GM12874 (cell line): ENCODE data around the gene LOXHD1.

Experiments used
- CTCF ChIP-seq: IDR thresholded peaks from 2 replicates; pipeline ENCODE4 v1.5.1; 2011; ENCODE audit warnings: low read depth, mild to moderate bottlenecking, control low read depth, low read length, moderate library complexity; ENCODE audit not compliant: insufficient read depth

Gene LOXHD1

GRCh38 chr18:46464926-46465655, 191.9 kb downstream of the LOXHD1 start:
- peak; percentile 10; the same call in 1 of the 2 replicates for TF ChIP-seq CTCF

- no peak for TF ChIP-seq CTCF
Measured at GRCh38 chr18:46462523-46462922, 194.5 kb downstream of the LOXHD1 start.

- TF ChIP-seq CTCF, result no peak
Measured at GRCh38 chr18:46461993-46462392, 195.0 kb downstream of the LOXHD1 start.

GRCh38 chr18:46460754-46461153, 196.3 kb downstream of the LOXHD1 start:
- TF ChIP-seq CTCF, result no peak

GRCh38 chr18:46459789-46460455, 197.1 kb downstream of the LOXHD1 start:
- TF ChIP-seq CTCF, result no peak

GRCh38 chr18:46458472-46458871, 198.5 kb downstream of the LOXHD1 start:
- no peak for TF ChIP-seq CTCF

- TF ChIP-seq CTCF, result no peak
Measured at GRCh38 chr18:46456691-46457090, 200.3 kb downstream of the LOXHD1 start.
